GM06990 (cell line): ENCODE results near the gene ZC3H18.

Experiments used
- DNase-seq: peaks from one replicate; pipeline ENCODE4 v3.0.0-alpha.2; 2011; ENCODE audit not compliant: insufficient read length; ENCODE audit errors: extremely low read depth
- H3K27me3 ChIP-seq: replicated peaks from 2 replicates; pipeline ENCODE4 v1.6.0; 2011; ENCODE audit warnings: low read length; ENCODE audit not compliant: control insufficient read depth, insufficient read depth
- H3K36me3 ChIP-seq: 2 replicates; pipeline ENCODE4 v1.5.1; 2011; ENCODE audit warnings: low read length; ENCODE audit not compliant: control insufficient read depth, insufficient read depth
- H3K4me3 ChIP-seq: replicated peaks from 2 replicates; pipeline ENCODE4 v1.5.1; 2011; ENCODE audit warnings: low read depth, mild to moderate bottlenecking, control low read depth, low read length
- CTCF ChIP-seq: IDR thresholded peaks from 2 replicates; pipeline ENCODE4 v1.5.1; 2011; ENCODE audit warnings: low read length, control low read depth, mild to moderate bottlenecking, inconsistent platforms; ENCODE audit not compliant: insufficient read depth, poor library complexity, severe bottlenecking

ZC3H18 gene

GRCh38 chr16:88588148-88588547 lies 17.9 kb downstream of the ZC3H18 start:
- no peak for DNase-seq
- H3K36me3 ChIP-seq: peaks cover 25% of the 10 kb centered on the region
- no peaks in the 10 kb centered on the region for H3K27me3 ChIP-seq
- H3K4me3 ChIP-seq: no peak overlapping the region
- TF ChIP-seq CTCF: no peak

GRCh38 chr16:88588754-88589153 lies 18.6 kb downstream of the ZC3H18 start:
- no peak overlapping the region for H3K4me3 ChIP-seq
- no peaks in the 10 kb centered on the region for H3K27me3 ChIP-seq
- peaks cover 20% of the 10 kb centered on the region for H3K36me3 ChIP-seq
- no peak for TF ChIP-seq CTCF
- DNase-seq: no peak

GRCh38 chr16:88589441-88589840 lies 19.2 kb downstream of the ZC3H18 start:
- Histone ChIP-seq H3K36me3 (peaks cover 20% of the 10 kb centered on the region), H3K4me3 (no peak overlapping the region), H3K27me3 (no peaks in the 10 kb centered on the region)
- TF ChIP-seq CTCF: no peak
- DNase-seq: no peak

DNA sequence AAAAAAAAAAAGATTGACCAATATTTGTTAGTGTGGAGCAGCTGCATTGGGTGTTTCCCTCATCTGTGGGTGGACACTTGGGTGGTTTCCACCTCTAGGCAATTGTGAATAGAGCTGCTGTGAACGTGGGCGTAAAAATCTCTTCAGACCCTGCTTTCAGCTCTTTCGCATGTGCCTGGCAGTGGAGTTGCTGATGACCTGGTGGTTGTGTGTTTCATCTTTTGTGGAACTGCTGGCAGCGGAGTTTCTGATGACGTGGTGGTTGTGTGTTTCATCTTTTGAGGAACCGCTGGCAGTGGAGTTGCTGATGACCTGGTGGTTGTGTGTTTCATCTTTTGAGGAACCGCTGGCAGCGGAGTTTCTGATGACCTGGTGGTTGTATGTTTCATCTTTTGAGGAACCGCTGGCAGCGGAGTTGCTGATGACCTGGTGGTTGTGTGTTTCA lies 21.4 kb downstream of the ZC3H18 start:
- peak; percentile 28 for DNase-seq
- Histone ChIP-seq H3K27me3 (no peaks in the 10 kb centered on the region), H3K36me3 (peaks cover 15% of the 10 kb centered on the region), H3K4me3 (peak overlapping the region; percentile 29; the same call in 1 of the 2 replicates)
- no peak for TF ChIP-seq CTCF

DNA sequence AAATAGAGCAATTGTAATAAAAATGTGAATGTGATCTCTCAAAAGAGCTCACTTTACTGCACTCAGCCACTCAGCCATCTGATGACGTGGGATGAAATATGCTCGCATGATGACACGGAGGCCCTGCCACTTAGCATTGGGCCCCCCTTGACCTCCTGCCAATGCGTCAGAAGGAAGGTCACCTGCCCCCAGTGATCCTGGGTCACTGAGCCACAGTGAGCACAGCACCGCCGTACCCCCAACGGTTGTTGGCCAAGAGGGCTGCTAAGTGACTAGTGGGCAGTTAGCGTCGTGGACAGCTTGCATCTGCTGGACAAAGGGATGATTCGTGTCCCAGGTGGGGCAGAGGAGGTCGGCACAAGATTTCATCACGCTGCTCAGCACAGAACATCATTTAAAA lies 22.9 kb downstream of the ZC3H18 start:
- peaks cover 9% of the 10 kb centered on the region for H3K36me3 ChIP-seq
- TF ChIP-seq CTCF: no peak
- no peaks in the 10 kb centered on the region for H3K27me3 ChIP-seq
- DNase-seq: no peak
- no peak overlapping the region for H3K4me3 ChIP-seq

DNA sequence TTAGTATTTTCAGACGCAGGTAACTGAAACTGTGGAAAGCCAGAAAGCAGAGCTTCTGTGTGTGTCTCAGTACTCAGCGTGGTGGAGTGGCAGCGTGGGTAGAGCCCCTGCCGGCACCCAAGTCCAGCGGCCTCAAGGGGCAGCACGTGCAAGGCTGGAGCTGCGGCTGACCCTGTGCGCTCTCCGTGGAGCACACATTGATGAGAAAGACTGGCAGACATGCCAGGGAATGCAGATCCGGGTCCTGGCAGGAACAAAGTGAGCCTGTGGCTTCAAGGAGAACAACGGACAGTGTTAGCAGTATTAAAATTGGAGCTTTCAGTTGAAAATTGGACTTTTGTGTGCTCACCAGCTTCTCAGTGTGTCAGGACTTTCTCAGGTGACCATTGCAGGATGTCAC lies 23.3 kb downstream of the ZC3H18 start:
- TF ChIP-seq CTCF: no peak
- DNase-seq: no peak
- H3K4me3 ChIP-seq: no peak overlapping the region
- H3K27me3 ChIP-seq: no peaks in the 10 kb centered on the region
- peaks cover 11% of the 10 kb centered on the region for H3K36me3 ChIP-seq
